Mucosa of stomach (tissue), 1 donor: Measurements from ENCODE around the gene EFHC1.

Experiments used
- H3K27me3 ChIP-seq: one replicate; pipeline ENCODE4 v1.7.0; 2013; ENCODE audit warnings: mild to moderate bottlenecking, low read length; ENCODE audit not compliant: control insufficient read depth, insufficient read depth
- H3K36me3 ChIP-seq: one replicate; pipeline ENCODE4 v1.7.0; 2013; ENCODE audit warnings: low read length; ENCODE audit not compliant: control insufficient read depth, insufficient read depth
- H3K4me1 ChIP-seq: one replicate; pipeline ENCODE4 v1.7.0; 2013; ENCODE audit warnings: mild to moderate bottlenecking, low read length; ENCODE audit not compliant: control insufficient read depth, insufficient read depth
- H3K4me3 ChIP-seq: one replicate; pipeline ENCODE4 v1.7.0; 2013; ENCODE audit warnings: low read length
- H3K9ac ChIP-seq: one replicate; pipeline ENCODE4 v1.7.0; 2013; ENCODE audit warnings: mild to moderate bottlenecking, low read length, moderate library complexity
- H3K9me3 ChIP-seq: one replicate; pipeline ENCODE4 v1.7.0; 2013; ENCODE audit warnings: mild to moderate bottlenecking, low read length, moderate library complexity; ENCODE audit not compliant: control insufficient read depth
- donor health status: Pancreatic carcinoma.

Gene EFHC1

GRCh38 chr6:52508261-52508739 lies 88.2 kb downstream of the EFHC1 start:
- Histone ChIP-seq H3K4me1 (peaks cover 24% of the 10 kb centered on the region), H3K27me3 (no peaks in the 10 kb centered on the region), H3K9me3 (no peaks in the 10 kb centered on the region), H3K4me3 (no peak overlapping the region), H3K36me3 (peaks cover 9% of the 10 kb centered on the region), H3K9ac (no peak overlapping the region)

DNA sequence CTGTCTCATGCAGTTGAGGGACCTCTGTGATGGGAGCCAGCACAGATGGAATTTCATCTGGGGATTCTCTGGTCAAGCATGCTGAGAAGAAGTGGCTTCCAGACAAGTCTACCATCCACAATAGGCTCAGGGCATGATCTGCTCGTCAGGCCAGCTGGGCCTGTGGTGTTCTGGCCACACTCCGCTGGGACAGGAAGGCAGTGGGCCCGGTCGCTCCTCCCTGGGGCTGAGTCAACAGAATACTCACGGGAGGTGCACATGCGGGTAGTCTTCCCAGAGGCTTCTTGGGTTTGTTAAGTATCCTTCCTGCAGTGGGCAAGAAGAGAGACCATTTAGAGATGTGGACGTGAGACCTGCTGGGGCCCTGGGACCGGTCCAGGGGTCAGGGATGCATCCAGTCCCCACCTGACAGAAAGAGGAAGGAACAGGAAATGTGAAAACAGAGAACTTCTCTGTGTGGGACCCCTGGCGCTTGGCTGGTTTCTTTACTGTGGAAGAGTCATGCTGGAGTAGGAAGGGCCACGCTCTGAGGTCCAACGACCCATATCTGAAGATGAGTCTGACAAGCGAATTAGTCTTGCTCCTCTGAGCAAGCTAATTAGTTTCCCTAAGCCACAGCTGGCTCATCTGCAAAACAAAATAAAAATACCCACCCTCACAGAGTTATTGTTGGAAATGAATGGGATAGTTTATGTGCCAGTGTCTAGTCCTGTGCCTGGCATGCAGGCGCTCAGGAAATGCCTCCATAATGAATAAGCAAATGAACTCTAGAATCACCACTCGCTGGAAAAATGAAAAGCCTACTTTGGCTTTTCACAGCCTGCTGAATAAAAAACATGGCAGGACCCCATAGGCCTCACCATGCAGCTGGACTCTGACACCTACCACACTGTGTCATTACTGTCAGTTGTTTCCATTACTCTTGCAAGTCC lies 89.4 kb downstream of the EFHC1 start:
- Histone ChIP-seq H3K9ac (no peak overlapping the region), H3K4me1 (peaks cover 11% of the 10 kb centered on the region), H3K27me3 (no peaks in the 10 kb centered on the region), H3K4me3 (no peak overlapping the region), H3K9me3 (no peaks in the 10 kb centered on the region), H3K36me3 (peaks cover 9% of the 10 kb centered on the region)

GRCh38 chr6:52510213-52510562 lies 90.0 kb downstream of the EFHC1 start:
- Histone ChIP-seq H3K36me3 (peaks cover 9% of the 10 kb centered on the region), H3K9me3 (no peaks in the 10 kb centered on the region), H3K27me3 (no peaks in the 10 kb centered on the region), H3K4me1 (peaks cover 5% of the 10 kb centered on the region), H3K9ac (no peak overlapping the region), H3K4me3 (no peak overlapping the region)

GRCh38 chr6:52511163-52511562 lies 91.0 kb downstream of the EFHC1 start:
- Histone ChIP-seq H3K9ac (no peak overlapping the region), H3K9me3 (no peaks in the 10 kb centered on the region), H3K4me3 (no peak overlapping the region), H3K4me1 (no peaks in the 10 kb centered on the region), H3K27me3 (no peaks in the 10 kb centered on the region), H3K36me3 (peaks cover 9% of the 10 kb centered on the region)

- Histone ChIP-seq H3K9ac (no peak overlapping the region), H3K27me3 (no peaks in the 10 kb centered on the region), H3K9me3 (no peaks in the 10 kb centered on the region), H3K36me3 (peaks cover 9% of the 10 kb centered on the region), H3K4me3 (no peak overlapping the region), H3K4me1 (no peaks in the 10 kb centered on the region)
Measured at GRCh38 chr6:52511572-52512151, 91.5 kb downstream of the EFHC1 start.

GRCh38 chr6:52512199-52512598 lies 92.1 kb downstream of the EFHC1 start:
- Histone ChIP-seq H3K36me3 (peaks cover 9% of the 10 kb centered on the region), H3K4me1 (peaks cover 5% of the 10 kb centered on the region), H3K27me3 (no peaks in the 10 kb centered on the region), H3K9ac (no peak overlapping the region), H3K9me3 (no peaks in the 10 kb centered on the region), H3K4me3 (no peak overlapping the region)

- Histone ChIP-seq H3K9ac (no peak overlapping the region), H3K36me3 (peaks cover 9% of the 10 kb centered on the region), H3K4me1 (peaks cover 18% of the 10 kb centered on the region), H3K27me3 (no peaks in the 10 kb centered on the region), H3K4me3 (no peak overlapping the region), H3K9me3 (no peaks in the 10 kb centered on the region)
Measured at GRCh38 chr6:52513464-52513863, 93.3 kb downstream of the EFHC1 start.

GRCh38 chr6:52513896-52514295 lies 93.8 kb downstream of the EFHC1 start:
- peaks cover 22% of the 10 kb centered on the region for H3K4me1 ChIP-seq
- no peaks in the 10 kb centered on the region for H3K9me3 ChIP-seq
- peaks cover 9% of the 10 kb centered on the region for H3K36me3 ChIP-seq
- no peaks in the 10 kb centered on the region for H3K27me3 ChIP-seq
- H3K4me3 ChIP-seq, result no peak overlapping the region
- H3K9ac ChIP-seq, result no peak overlapping the region

DNA sequence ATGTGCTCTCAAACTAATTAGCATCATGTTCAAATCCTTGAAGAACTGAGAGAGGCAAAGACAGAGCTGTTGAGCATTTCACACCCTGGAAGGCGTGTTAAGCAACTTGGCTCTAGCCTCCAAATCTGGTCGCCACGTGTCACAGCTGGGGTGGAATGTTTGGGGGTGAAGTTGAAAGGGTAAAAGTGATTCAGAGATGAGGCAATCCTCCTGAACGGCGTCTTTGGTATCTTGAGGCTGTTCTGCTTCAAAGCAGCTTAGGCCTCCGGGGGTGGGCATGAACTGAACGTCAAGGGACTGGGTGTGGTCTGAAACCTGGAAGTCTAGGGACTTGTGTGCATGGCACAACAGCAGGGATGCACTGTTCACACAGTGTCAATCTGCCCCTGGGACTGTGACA lies 94.4 kb downstream of the EFHC1 start:
- Histone ChIP-seq H3K4me1 (peaks cover 25% of the 10 kb centered on the region), H3K4me3 (no peak overlapping the region), H3K9me3 (no peaks in the 10 kb centered on the region), H3K36me3 (peaks cover 2% of the 10 kb centered on the region), H3K27me3 (no peaks in the 10 kb centered on the region), H3K9ac (no peak overlapping the region)

DNA sequence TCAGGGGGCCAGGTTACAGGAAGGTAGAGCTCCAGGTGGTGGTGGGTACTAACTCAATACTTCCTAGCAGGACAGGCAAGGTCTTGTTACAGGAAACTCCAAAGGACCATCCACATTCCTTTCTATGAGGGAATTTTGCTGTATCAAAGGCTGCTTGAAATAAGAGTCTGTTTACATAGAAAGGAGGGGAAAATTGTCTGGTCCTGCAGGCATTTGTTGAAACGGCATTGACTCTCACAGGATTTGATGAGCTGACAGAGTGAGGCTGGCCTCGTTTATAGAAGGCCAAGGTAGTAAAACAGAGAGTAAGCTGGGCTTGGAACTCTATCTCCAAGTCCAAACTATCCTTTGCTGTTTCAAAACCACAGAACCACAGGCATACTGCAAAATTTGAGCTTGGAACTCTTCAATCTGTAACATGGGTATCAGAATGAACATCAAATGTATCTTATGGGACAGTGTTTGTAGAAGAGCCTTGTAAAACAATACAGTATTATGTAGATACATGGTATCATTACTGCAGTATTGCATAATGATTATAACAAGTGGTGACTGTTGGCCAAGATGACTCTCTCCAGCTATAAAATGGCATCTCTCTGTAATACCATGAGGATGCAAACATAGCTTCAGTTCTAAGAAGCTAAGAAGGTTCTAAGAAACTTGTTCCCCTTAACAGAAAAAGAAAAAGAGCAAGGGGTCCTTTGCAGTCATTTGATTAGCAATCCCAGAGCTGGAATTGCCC lies 95.2 kb downstream of the EFHC1 start:
- H3K9me3 ChIP-seq, result no peaks in the 10 kb centered on the region
- no peak overlapping the region for H3K9ac ChIP-seq
- no peaks in the 10 kb centered on the region for H3K36me3 ChIP-seq
- no peak overlapping the region for H3K4me3 ChIP-seq
- peaks cover 25% of the 10 kb centered on the region for H3K4me1 ChIP-seq
- H3K27me3 ChIP-seq, result no peaks in the 10 kb centered on the region

DNA sequence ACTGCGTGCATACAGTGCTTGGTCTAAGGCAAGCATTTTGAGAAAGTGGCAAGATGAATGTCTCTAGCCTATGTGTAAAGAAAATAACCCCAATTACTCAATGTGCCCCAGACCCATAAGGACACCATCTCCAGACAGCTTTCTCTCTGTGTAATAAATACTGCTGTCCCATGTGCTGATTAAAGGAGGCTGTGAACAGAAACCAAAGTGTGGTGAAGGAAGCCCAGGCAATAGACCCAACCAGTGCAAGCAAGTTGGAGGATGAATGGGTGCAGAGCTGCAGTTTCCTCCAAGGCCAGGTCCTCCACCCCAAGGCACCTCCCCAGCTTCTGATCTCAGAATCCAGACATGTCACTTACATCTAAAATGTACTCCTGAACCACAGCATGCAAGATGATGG lies 96.1 kb downstream of the EFHC1 start:
- Histone ChIP-seq H3K4me1 (peaks cover 25% of the 10 kb centered on the region), H3K4me3 (no peak overlapping the region)

DNA sequence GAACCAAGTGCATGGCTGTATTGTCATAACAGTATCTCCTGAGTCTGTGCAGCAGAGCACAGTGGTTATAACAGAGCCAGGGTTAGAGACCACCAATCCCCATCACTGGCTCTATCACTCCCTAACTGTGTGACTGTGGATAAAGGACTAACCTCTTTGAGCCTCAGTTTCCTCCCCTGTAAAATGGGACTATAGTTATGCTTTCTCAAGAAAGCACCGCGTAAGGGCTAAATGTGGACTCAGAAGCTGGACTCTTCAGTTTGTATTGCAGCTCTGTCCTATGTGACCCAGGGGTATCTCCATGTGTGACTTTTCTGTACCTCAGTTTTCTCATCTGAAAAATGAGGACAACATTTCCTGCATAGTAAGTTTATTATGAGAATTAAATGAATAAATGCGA lies 96.8 kb downstream of the EFHC1 start:
- Histone ChIP-seq H3K4me3 (no peak overlapping the region), H3K9ac (no peak overlapping the region), H3K36me3 (no peaks in the 10 kb centered on the region), H3K4me1 (peaks cover 28% of the 10 kb centered on the region), H3K9me3 (no peaks in the 10 kb centered on the region), H3K27me3 (no peaks in the 10 kb centered on the region)

More for the DNA sequence above, 96.1 kb downstream of the EFHC1 start:
- Histone ChIP-seq H3K36me3 (no peaks in the 10 kb centered on the region), H3K27me3 (no peaks in the 10 kb centered on the region), H3K9ac (no peak overlapping the region), H3K9me3 (no peaks in the 10 kb centered on the region)
